ENCODE results near the gene GATA2.

GATA2 gene

GRCh38 chr3:128480278-128480677, 12.7 kb downstream of the GATA2 start:
- intact Hi-C loops (cut with DNase I; ENCODE audit: low total_unique reads), result no loop called here
- no peaks in the 10 kb centered on the region for H3K36me3 ChIP-seq
- H3K27me3 ChIP-seq, result peaks cover 3 to 65% of the 10 kb centered on the region in 2 donors
- TF ChIP-seq, protein P1, sequence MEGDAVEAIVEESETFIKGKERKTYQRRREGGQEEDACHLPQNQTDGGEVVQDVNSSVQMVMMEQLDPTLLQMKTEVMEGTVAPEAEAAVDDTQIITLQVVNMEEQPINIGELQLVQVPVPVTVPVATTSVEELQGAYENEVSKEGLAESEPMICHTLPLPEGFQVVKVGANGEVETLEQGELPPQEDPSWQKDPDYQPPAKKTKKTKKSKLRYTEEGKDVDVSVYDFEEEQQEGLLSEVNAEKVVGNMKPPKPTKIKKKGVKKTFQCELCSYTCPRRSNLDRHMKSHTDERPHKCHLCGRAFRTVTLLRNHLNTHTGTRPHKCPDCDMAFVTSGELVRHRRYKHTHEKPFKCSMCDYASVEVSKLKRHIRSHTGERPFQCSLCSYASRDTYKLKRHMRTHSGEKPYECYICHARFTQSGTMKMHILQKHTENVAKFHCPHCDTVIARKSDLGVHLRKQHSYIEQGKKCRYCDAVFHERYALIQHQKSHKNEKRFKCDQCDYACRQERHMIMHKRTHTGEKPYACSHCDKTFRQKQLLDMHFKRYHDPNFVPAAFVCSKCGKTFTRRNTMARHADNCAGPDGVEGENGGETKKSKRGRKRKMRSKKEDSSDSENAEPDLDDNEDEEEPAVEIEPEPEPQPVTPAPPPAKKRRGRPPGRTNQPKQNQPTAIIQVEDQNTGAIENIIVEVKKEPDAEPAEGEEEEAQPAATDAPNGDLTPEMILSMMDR (IDR thresholded peaks at IDR 0.05), result no peak
- no peak overlapping the region for H3K4me3 ChIP-seq
- H3K4me1 ChIP-seq, result peaks cover 0 to 22% (median 5%) of the 10 kb centered on the region in 4 donors
- no peaks in the 10 kb centered on the region for H3K9me3 ChIP-seq
- no peak for DNase-seq
- H3K27ac ChIP-seq, result no peak overlapping the region

- H3K27ac ChIP-seq, result no peak overlapping the region
- H3K9me3 ChIP-seq, result no peaks in the 10 kb centered on the region
- intact Hi-C loops (cut with DNase I; ENCODE audit: low total_unique reads), result no loop called here
- H3K27me3 ChIP-seq, result peaks cover 3 to 60% of the 10 kb centered on the region in 2 donors
- no peak overlapping the region for H3K4me3 ChIP-seq
- H3K36me3 ChIP-seq, result no peaks in the 10 kb centered on the region
- TF ChIP-seq, protein P1 (IDR thresholded peaks at IDR 0.05), result no peak
- no peak for DNase-seq
- peaks cover 0 to 22% (median 5%) of the 10 kb centered on the region in 4 donors for H3K4me1 ChIP-seq
Observed at GRCh38 chr3:128479558-128480086, 13.4 kb downstream of the GATA2 start.

DNA sequence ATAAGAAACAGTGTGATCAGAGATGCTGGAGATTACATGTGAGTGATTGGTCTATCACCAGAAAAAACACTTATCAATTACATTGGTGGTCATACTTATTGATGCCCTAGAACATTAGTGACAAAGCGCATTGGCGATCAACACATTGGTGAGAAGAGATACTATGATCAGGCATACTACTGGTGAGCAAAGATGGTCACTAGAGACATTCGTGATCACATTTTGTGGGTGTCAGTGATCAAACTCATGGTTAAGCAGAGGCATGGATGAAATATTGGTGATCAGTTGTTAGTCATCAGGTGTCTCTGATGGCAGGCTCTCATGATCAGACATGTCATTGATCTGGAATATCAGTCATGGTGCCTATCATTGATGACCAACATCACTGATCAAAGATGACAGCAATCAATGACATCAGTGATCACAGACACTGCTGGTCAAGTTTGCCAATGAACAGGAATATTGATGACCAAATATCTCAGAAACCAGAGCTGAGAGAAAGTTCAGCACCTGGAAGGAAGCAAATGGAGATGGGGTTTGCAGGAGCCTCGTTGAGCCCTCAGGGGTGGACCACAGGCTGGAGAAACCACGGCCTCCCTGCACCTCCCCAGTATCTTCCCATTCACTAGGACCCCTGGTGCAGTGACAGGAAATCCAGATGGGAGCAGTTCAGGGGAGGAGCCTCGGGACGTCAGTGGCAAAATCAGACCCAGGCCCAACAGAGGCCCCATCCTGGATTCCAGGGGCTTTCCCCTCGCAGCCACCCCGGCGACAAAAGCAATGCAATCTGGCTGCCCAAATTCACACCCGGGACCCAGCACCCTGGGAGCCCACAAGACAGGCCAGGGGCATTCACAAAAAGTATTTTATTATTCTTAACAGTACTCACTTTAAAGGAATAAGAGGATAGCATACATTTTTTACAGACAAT, 14.2 kb downstream of the GATA2 start:
- H3K4me1 ChIP-seq, result peaks cover 0 to 22% (median 5%) of the 10 kb centered on the region in 4 donors
- no peak for DNase-seq

GRCh38 chr3:128476659-128477058, 16.3 kb downstream of the GATA2 start:
- peaks cover 0 to 52% of the 10 kb centered on the region in 2 donors for H3K27me3 ChIP-seq
- H3K27ac ChIP-seq, result no peak overlapping the region
- TF ChIP-seq, protein P1 (IDR thresholded peaks at IDR 0.05), result no peak
- H3K9me3 ChIP-seq, result no peaks in the 10 kb centered on the region
- peaks cover 0 to 5% (median 1%) of the 10 kb centered on the region in 4 donors for H3K4me1 ChIP-seq
- no peaks in the 10 kb centered on the region for H3K36me3 ChIP-seq
- intact Hi-C loops (cut with DNase I; ENCODE audit: low total_unique reads), result no loop called here
- H3K4me3 ChIP-seq, result no peak overlapping the region
- DNase-seq, result no peak

More for the DNA sequence above, 14.2 kb downstream of the GATA2 start:
- intact Hi-C loops (cut with DNase I; ENCODE audit: low total_unique reads), result no loop called here
- Histone ChIP-seq H3K9me3 (no peaks in the 10 kb centered on the region), H3K36me3 (no peaks in the 10 kb centered on the region), H3K27ac (no peak overlapping the region), H3K4me3 (no peak overlapping the region), H3K27me3 (peaks cover 3 to 52% of the 10 kb centered on the region in 2 donors)
- TF ChIP-seq, protein P1 (IDR thresholded peaks at IDR 0.05), result no peak

- no peaks in the 10 kb centered on the region for H3K4me1 ChIP-seq
- no peak overlapping the region for H3K4me3 ChIP-seq
- H3K36me3 ChIP-seq, result no peaks in the 10 kb centered on the region
- H3K27me3 ChIP-seq, result peaks cover 0 to 49% of the 10 kb centered on the region in 2 donors
- TF ChIP-seq, protein P1 (IDR thresholded peaks at IDR 0.05), result no peak
- no peaks in the 10 kb centered on the region for H3K9me3 ChIP-seq
- no peak overlapping the region for H3K27ac ChIP-seq
- DNase-seq, result no peak
- intact Hi-C loops (cut with DNase I; ENCODE audit: low total_unique reads), result no loop called here
Observed at GRCh38 chr3:128475355-128475754, 17.6 kb downstream of the GATA2 start.

Data from tibial artery (tissue), 4 donors.